HG03108 (cell line): ENCODE measurements around the gene PRRX2.

ENCODE experiments used
- ATAC-seq: cut with Tn5 transposase; IDR thresholded peaks from one replicate; pipeline ENCODE4 v1.9.1; 2021; ENCODE audit warnings: moderate library complexity; ENCODE audit not compliant: unreplicated experiment

Gene PRRX2

GRCh38 chr9:129701054-129701453, 35.6 kb downstream of the PRRX2 start:
- ATAC-seq = no peak

GRCh38 chr9:129701549-129701948, 36.1 kb downstream of the PRRX2 start:
- no peak for ATAC-seq

GRCh38 chr9:129702589-129703520, 37.4 kb downstream of the PRRX2 start:
- ATAC-seq = no peak

GRCh38 chr9:129703667-129704355, 38.4 kb downstream of the PRRX2 start:
- ATAC-seq = no peak

GRCh38 chr9:129704807-129705206, 39.4 kb downstream of the PRRX2 start:
- ATAC-seq = no peak

- ATAC-seq = no peak
Measured at GRCh38 chr9:129708793-129709192, 43.3 kb downstream of the PRRX2 start.

- ATAC-seq = no peak
Measured at GRCh38 chr9:129709438-129710168, 44.2 kb downstream of the PRRX2 start.

GRCh38 chr9:129710169-129710453, 44.7 kb downstream of the PRRX2 start:
- ATAC-seq = no peak

GRCh38 chr9:129712634-129713401, 47.4 kb downstream of the PRRX2 start:
- no peak for ATAC-seq

- ATAC-seq = no peak
Measured at GRCh38 chr9:129713402-129713679, 47.9 kb downstream of the PRRX2 start.

- ATAC-seq = no peak
Measured at GRCh38 chr9:129714511-129715061, 49.1 kb downstream of the PRRX2 start.

- ATAC-seq = no peak
Measured at GRCh38 chr9:129716091-129716490, 50.6 kb downstream of the PRRX2 start.

- ATAC-seq = no peak
Measured at GRCh38 chr9:129717991-129718390, 52.5 kb downstream of the PRRX2 start.

GRCh38 chr9:129718647-129719046, 53.2 kb downstream of the PRRX2 start:
- no peak for ATAC-seq

GRCh38 chr9:129719135-129719534, 53.7 kb downstream of the PRRX2 start:
- ATAC-seq = no peak

GRCh38 chr9:129720181-129720864, 54.9 kb downstream of the PRRX2 start:
- no peak for ATAC-seq

GRCh38 chr9:129720865-129721545, 55.6 kb downstream of the PRRX2 start:
- no peak for ATAC-seq

- no peak for ATAC-seq
Measured at GRCh38 chr9:129722913-129723312, 57.5 kb downstream of the PRRX2 start.

GRCh38 chr9:129724456-129725190, 59.2 kb downstream of the PRRX2 start:
- ATAC-seq = no peak
